ENCODE data around the gene EDN1. TPM values are rescaled to one million over a fixed set of nuclear protein-coding genes. Genes with fewer than 3 reads are reported as not detected.

The EDN1 gene
- total RNA-seq, 1 donor from 2014 or later, result 8.3 TPM

DNA sequence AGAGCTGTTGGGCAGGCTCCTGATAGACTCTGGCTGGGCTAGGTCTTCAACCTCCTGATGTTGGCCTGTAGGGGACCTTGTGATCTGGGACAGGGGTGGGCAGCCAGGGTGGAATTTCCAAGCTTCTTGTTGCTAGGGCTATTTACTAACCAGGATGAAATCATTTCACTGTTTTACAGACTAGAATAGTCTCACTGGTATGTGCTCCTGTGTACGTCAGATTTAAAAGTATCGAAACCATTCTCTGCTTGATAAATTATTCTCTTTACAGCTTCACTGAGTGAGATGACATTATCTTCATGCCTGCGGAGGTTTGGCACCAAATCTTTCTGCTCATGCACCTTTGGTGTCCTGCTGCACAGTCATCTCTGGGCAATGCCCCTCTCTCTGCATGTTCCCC lies 10.9 kb downstream of the EDN1 start:
- TF ChIP-seq, protein P1, sequence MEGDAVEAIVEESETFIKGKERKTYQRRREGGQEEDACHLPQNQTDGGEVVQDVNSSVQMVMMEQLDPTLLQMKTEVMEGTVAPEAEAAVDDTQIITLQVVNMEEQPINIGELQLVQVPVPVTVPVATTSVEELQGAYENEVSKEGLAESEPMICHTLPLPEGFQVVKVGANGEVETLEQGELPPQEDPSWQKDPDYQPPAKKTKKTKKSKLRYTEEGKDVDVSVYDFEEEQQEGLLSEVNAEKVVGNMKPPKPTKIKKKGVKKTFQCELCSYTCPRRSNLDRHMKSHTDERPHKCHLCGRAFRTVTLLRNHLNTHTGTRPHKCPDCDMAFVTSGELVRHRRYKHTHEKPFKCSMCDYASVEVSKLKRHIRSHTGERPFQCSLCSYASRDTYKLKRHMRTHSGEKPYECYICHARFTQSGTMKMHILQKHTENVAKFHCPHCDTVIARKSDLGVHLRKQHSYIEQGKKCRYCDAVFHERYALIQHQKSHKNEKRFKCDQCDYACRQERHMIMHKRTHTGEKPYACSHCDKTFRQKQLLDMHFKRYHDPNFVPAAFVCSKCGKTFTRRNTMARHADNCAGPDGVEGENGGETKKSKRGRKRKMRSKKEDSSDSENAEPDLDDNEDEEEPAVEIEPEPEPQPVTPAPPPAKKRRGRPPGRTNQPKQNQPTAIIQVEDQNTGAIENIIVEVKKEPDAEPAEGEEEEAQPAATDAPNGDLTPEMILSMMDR (IDR thresholded peaks at IDR 0.05; ENCODE audit: unreplicated experiment), result no peak
- H3K27ac Mint-ChIP-seq (ENCODE audit: unreplicated experiment), result no peak overlapping the region
- no peaks in the 10 kb centered on the region for H3K4me1 Mint-ChIP-seq (ENCODE audit: unreplicated experiment)
- no peak for DNase-seq (ENCODE audit: low spot score)
- H3K36me3 Mint-ChIP-seq (ENCODE audit: low read depth, unreplicated experiment), result peaks cover 6% of the 10 kb centered on the region
- H3K4me3 Mint-ChIP-seq (ENCODE audit: unreplicated experiment), result no peak overlapping the region
- no peaks in the 10 kb centered on the region for H3K27me3 Mint-ChIP-seq (ENCODE audit: unreplicated experiment)
- H3K9me3 Mint-ChIP-seq (ENCODE audit: unreplicated experiment), result no peaks in the 10 kb centered on the region

DNA sequence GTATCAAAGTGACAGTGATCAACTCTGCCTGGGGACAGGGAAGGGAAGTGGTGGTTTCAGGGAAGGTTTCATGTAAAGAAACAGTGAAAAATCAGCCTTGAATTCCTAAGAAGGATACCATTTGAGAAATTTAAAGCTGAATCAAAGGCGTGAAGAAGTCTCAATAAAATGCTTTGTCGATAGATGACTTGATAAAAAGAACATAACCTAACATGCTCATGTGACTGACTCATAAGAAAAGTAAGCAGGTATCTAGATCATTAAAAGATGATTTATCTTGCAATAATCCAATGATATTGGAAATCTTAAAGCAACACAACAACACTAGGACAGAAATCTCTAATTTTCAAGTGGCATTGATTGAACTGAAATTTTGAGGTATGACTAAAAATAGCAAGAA lies 14.3 kb downstream of the EDN1 start:
- H3K36me3 Mint-ChIP-seq (ENCODE audit: low read depth, unreplicated experiment), result no peaks in the 10 kb centered on the region
- H3K9me3 Mint-ChIP-seq (ENCODE audit: unreplicated experiment), result no peaks in the 10 kb centered on the region
- H3K27ac Mint-ChIP-seq (ENCODE audit: unreplicated experiment), result no peak overlapping the region
- no peak overlapping the region for H3K4me3 Mint-ChIP-seq (ENCODE audit: unreplicated experiment)
- TF ChIP-seq, protein P1 (IDR thresholded peaks at IDR 0.05; ENCODE audit: unreplicated experiment), result no peak
- H3K27me3 Mint-ChIP-seq (ENCODE audit: unreplicated experiment), result no peaks in the 10 kb centered on the region
- DNase-seq (ENCODE audit: low spot score), result no peak
- no peaks in the 10 kb centered on the region for H3K4me1 Mint-ChIP-seq (ENCODE audit: unreplicated experiment)

DNA sequence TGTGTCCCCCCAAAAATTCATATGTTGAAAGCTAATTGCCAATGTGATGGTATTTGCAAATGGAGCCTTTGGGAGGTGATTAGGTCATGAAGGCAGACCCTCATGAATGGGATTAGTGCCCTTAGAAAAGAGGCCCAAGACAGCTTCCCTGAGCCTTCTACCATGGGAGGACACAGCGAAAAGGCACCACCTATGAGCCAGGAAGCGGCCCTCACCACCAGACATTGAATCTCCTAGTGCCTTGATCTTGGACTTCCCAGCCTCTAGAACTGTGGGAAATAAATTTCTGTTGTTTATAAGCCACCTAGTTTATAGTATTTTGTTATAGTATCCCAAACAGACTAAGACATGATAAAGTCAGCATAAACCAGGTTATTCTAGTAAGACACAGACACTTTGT lies 18.9 kb downstream of the EDN1 start:
- no peak overlapping the region for H3K4me3 Mint-ChIP-seq (ENCODE audit: unreplicated experiment)
- H3K27ac Mint-ChIP-seq (ENCODE audit: unreplicated experiment), result no peak overlapping the region
- H3K4me1 Mint-ChIP-seq (ENCODE audit: unreplicated experiment), result no peaks in the 10 kb centered on the region
- no peaks in the 10 kb centered on the region for H3K9me3 Mint-ChIP-seq (ENCODE audit: unreplicated experiment)
- H3K36me3 Mint-ChIP-seq (ENCODE audit: low read depth, unreplicated experiment), result no peaks in the 10 kb centered on the region
- no peak for DNase-seq (ENCODE audit: low spot score)
- TF ChIP-seq, protein P1 (IDR thresholded peaks at IDR 0.05; ENCODE audit: unreplicated experiment), result no peak
- no peaks in the 10 kb centered on the region for H3K27me3 Mint-ChIP-seq (ENCODE audit: unreplicated experiment)

DNA sequence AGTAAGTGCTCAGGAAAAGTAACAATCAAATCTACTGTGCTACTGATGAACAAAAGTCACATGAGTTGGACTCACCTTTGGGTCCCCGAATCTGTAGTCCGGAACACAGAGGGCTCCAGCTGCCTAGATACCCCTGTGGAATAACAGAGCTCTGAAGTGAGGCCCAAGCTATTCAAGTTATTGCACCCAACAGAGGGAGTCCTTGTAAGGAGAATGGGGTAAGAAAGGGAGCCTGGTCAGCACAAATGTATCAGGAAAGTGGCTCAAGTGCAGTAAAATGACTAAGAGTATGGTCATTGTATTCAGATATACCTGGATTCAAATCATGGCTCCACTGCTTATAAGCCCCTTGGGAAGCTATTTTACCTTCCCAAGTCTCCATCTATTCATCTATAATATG lies 20.9 kb downstream of the EDN1 start:
- H3K4me3 Mint-ChIP-seq (ENCODE audit: unreplicated experiment), result no peak overlapping the region
- H3K9me3 Mint-ChIP-seq (ENCODE audit: unreplicated experiment), result no peaks in the 10 kb centered on the region
- no peaks in the 10 kb centered on the region for H3K27me3 Mint-ChIP-seq (ENCODE audit: unreplicated experiment)
- H3K36me3 Mint-ChIP-seq (ENCODE audit: low read depth, unreplicated experiment), result no peaks in the 10 kb centered on the region
- DNase-seq (ENCODE audit: low spot score), result no peak
- no peak overlapping the region for H3K27ac Mint-ChIP-seq (ENCODE audit: unreplicated experiment)
- TF ChIP-seq, protein P1 (IDR thresholded peaks at IDR 0.05; ENCODE audit: unreplicated experiment), result no peak
- H3K4me1 Mint-ChIP-seq (ENCODE audit: unreplicated experiment), result no peaks in the 10 kb centered on the region

DNA sequence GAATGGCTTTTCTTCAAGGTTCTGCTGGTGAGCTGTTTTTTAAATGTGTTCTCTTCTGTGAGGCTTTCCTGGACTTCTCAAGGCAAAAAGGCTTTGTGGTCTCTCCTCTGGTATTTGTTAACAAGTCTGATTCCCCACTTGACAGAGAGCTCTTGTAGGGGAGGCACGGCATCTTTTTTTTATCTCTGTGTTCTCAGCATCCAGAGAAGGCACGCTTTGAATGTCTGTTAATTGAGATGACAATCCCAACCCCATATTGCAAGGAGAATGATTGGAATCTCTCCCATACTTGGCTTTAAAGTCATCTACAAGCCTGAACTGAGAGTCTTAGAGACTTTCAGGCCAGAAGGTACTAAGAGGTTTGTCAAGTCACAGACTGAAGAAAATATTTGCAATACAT lies 22.6 kb downstream of the EDN1 start:
- H3K27ac Mint-ChIP-seq (ENCODE audit: unreplicated experiment), result no peak overlapping the region
- H3K27me3 Mint-ChIP-seq (ENCODE audit: unreplicated experiment), result no peaks in the 10 kb centered on the region

More for the DNA sequence above, 22.6 kb downstream of the EDN1 start:
- Mint-ChIP-seq H3K36me3 (ENCODE audit: low read depth, unreplicated experiment) (no peaks in the 10 kb centered on the region), H3K9me3 (ENCODE audit: unreplicated experiment) (no peaks in the 10 kb centered on the region), H3K4me1 (ENCODE audit: unreplicated experiment) (no peaks in the 10 kb centered on the region), H3K4me3 (ENCODE audit: unreplicated experiment) (no peak overlapping the region)
- TF ChIP-seq, protein P1 (IDR thresholded peaks at IDR 0.05; ENCODE audit: unreplicated experiment), result no peak
- no peak for DNase-seq (ENCODE audit: low spot score)
